ENCODE measurements around the gene GANC.

GANC gene

GRCh38 chr15:42374810-42375209 lies 101.8 kb downstream of the GANC start:
- peak; percentile 42; the same call in 1 of the 2 replicates for TF ChIP-seq ZBTB11 (tag by site-specific recombination; conservative IDR thresholded peaks at IDR 0.05; ENCODE audit: low read depth)
- TF ChIP-seq GLI2 (tag by site-specific recombination; IDR thresholded peaks at IDR 0.05; ENCODE audit: borderline replicate concordance, low read depth), result peak; percentile 12; the same call in 1 of the 2 replicates
- TF ChIP-seq ZNF654 (tag by site-specific recombination; IDR thresholded peaks at IDR 0.05; ENCODE audit: low read depth), result peak; percentile 11; the same call in 1 of the 2 replicates
- peak; percentile 53 for TF ChIP-seq ZNF555 (tag by site-specific recombination; conservative IDR thresholded peaks at IDR 0.05)
- no peak for TF ChIP-seq ZNF19 (tag by site-specific recombination; IDR thresholded peaks at IDR 0.05; ENCODE audit: low read depth)
- peak; percentile 69 for TF ChIP-seq ZNF426 (tag by site-specific recombination; IDR thresholded peaks at IDR 0.05)
- peak; percentile 49 for TF ChIP-seq ZNF623 (tag by site-specific recombination; IDR thresholded peaks at IDR 0.05)
- no peak for TF ChIP-seq ZFP69B (tag by site-specific recombination; IDR thresholded peaks at IDR 0.05)
- no peak for TF ChIP-seq ZBTB7A (tag by site-specific recombination; IDR thresholded peaks at IDR 0.05; ENCODE audit: low read depth)
- peak; percentile 85 for TF ChIP-seq ZNF394 (tag by site-specific recombination; IDR thresholded peaks at IDR 0.05; ENCODE audit: borderline replicate concordance)
- peak; percentile 72; the same call in 1 of the 2 replicates for TF ChIP-seq ZNF518A (tag by site-specific recombination; conservative IDR thresholded peaks at IDR 0.05; ENCODE audit: low read depth)
- 0 out of 2 replicates have a peak, but pooled peaks have one; percentile 8 for TF ChIP-seq ZNF433 (tag by site-specific recombination; IDR thresholded peaks at IDR 0.05; ENCODE audit: low read depth)
- TF ChIP-seq ZXDB (tag by site-specific recombination; IDR thresholded peaks at IDR 0.05), result 0 out of 2 replicates have a peak, but pooled peaks have one; percentile 21
- Histone ChIP-seq H3K4me1 (ENCODE audit: control insufficient read depth, insufficient read depth, low read length) (no peaks in the 10 kb centered on the region), H3K4me3 (ENCODE audit: low read depth, low read length) (no peak overlapping the region), H3K9me3 (ENCODE audit: control insufficient read depth, insufficient read depth, low read depth, low read length) (no peaks in the 10 kb centered on the region), H3K27ac (ENCODE audit: extremely low read depth, low read depth, low read length) (no peak overlapping the region), H3K36me3 (ENCODE audit: control insufficient read depth in 2 of 2, insufficient read depth in 1 of 2, low read length in 2 of 2) (no peaks in the 10 kb centered on the region)
- CTCF ChIA-PET, result interaction anchor here (1.5 kb wide), 1 partner anchor 10 kb away, joined by 5 read pairs; no protein-coding TSS in a partner anchor
- POLR2A ChIA-PET, result no interaction called here

GRCh38 chr15:42375252-42375651 lies 102.3 kb downstream of the GANC start:
- ChIA-PET CTCF (interaction anchor here (2.2 kb wide), 1 partner anchor 10 kb away, joined by 12 read pairs; no protein-coding TSS in a partner anchor), POLR2A (no interaction called here)
- Histone ChIP-seq H3K4me3 (ENCODE audit: low read depth, low read length) (no peak overlapping the region), H3K27ac (ENCODE audit: extremely low read depth, low read depth, low read length) (no peak overlapping the region), H3K36me3 (ENCODE audit: control insufficient read depth in 2 of 2, insufficient read depth in 1 of 2, low read length in 2 of 2) (no peaks in the 10 kb centered on the region), H3K9me3 (ENCODE audit: control insufficient read depth, insufficient read depth, low read depth, low read length) (no peaks in the 10 kb centered on the region), H3K4me1 (ENCODE audit: control insufficient read depth, insufficient read depth, low read length) (no peaks in the 10 kb centered on the region)
- TF ChIP-seq ZBTB10 (tag by site-specific recombination; IDR thresholded peaks at IDR 0.05), result no peak
- TF ChIP-seq ZNF174 (tag by site-specific recombination; IDR thresholded peaks at IDR 0.05), result no peak
- TF ChIP-seq ZNF274 (IDR thresholded peaks at IDR 0.05; ENCODE audit: low read length), result no peak
- TF ChIP-seq ZNF274 (tag by site-specific recombination; IDR thresholded peaks at IDR 0.05; ENCODE audit: borderline replicate concordance), result no peak
- TF ChIP-seq ZNF155 (tag by site-specific recombination; IDR thresholded peaks at IDR 0.05), result no peak
- no peak for TF ChIP-seq ZNF791 (tag by site-specific recombination; IDR thresholded peaks at IDR 0.05)
